Measurements from ENCODE around the gene LRIG1. TPM values are rescaled to one million over a fixed set of nuclear protein-coding genes. Genes with fewer than 3 reads are reported as not detected.

Gene LRIG1
- total and polyA plus RNA-seq, 2 of the 8 experiments (the other 6 are each of a cell fraction or from before 2014, with no cell fraction given): 78.1 to 88.7 TPM

- 90% methylated on average over 13 of the region's 13 CpGs; no CpG with 5 or more reads in 1 of the 2 experiments for WGBS, 2 experiments (ENCODE audit: extremely low coverage in 1 of 2, insufficient coverage in 1 of 2, insufficient read length in 1 of 2, insufficient replicate concordance in 2 of 2, low coverage in 1 of 2, low lambda C conversion rate in 2 of 2, missing lambda C conversion rate in 1 of 2)
- FAIRE-seq (no peak), DNase-seq (ENCODE audit: low read depth in 1 of 2, low spot score in 2 of 2) (no peak)
- POLR2A ChIA-PET (ENCODE audit: partially characterized antibody): interaction anchor here (0.6 to 2.0 kb wide), 2 partner anchors 39 to 53 kb away, joined by 3 to 5 read pairs; no protein-coding TSS in a partner anchor
- no peak overlapping the region for H4K8ac ChIP-seq (ENCODE audit: extremely low read depth, insufficient read depth, low read length)
- TF ChIP-seq CTBP2 (IDR thresholded peaks at IDR 0.05; ENCODE audit: borderline replicate concordance, insufficient read depth, insufficient read length, low read length): no peak
- no peak for TF ChIP-seq NRF1 (IDR thresholded peaks at IDR 0.05; ENCODE audit: low read depth, low read length)
- no peak for TF ChIP-seq MAFK (IDR thresholded peaks at IDR 0.05; ENCODE audit: low read depth, low read length)
- no peak for TF ChIP-seq EZH2 (IDR thresholded peaks at IDR 0.05; ENCODE audit: low read depth, low read length, severe bottlenecking)
- peaks cover 0 to 16% (median 6%) of the 10 kb centered on the region in 4 experiments; a peak in 6 of 7 replicates for H3K4me1 ChIP-seq (replicated peaks in 1 of 4; ENCODE audit: control insufficient read depth in 3 of 4, insufficient read depth in 4 of 4, low read length in 3 of 4)
- no peak overlapping the region for H2AK5ac ChIP-seq (ENCODE audit: low read depth, low read length)
- H2BK5ac ChIP-seq (ENCODE audit: low read depth, low read length): no peak overlapping the region
- no peak overlapping the region for H3K14ac ChIP-seq (ENCODE audit: insufficient read length)
- H2BK12ac ChIP-seq (ENCODE audit: low read depth, low read length): no peak overlapping the region
- H4K91ac ChIP-seq (replicated peaks; ENCODE audit: insufficient read length, low read length): no peak overlapping the region
- no peak overlapping the region for H3K23ac ChIP-seq (ENCODE audit: insufficient read length)
- no peak overlapping the region for H3K4me3 ChIP-seq (ENCODE audit: extremely low read depth in 1 of 4, insufficient read depth in 2 of 4, low read depth in 3 of 4, low read length in 4 of 4)
- H2BK15ac ChIP-seq (ENCODE audit: low read length): no peak overlapping the region
- peaks cover 16 to 33% of the 10 kb centered on the region in 2 experiments for H4K20me1 ChIP-seq (replicated peaks in 1 of 2; ENCODE audit: control insufficient read depth in 1 of 2, insufficient read depth in 2 of 2, low read length in 2 of 2)
- CTCF ChIA-PET (ENCODE audit: partially characterized antibody): interaction anchor here (0.8 to 2.5 kb wide), 12 partner anchors 10 to 419 kb away, joined by 3 to 9 read pairs (median 4); no protein-coding TSS in a partner anchor
- H3K27ac ChIP-seq (ENCODE audit: low read depth, low read length): no peak overlapping the region
- no peak overlapping the region for H2BK120ac ChIP-seq (replicated peaks; ENCODE audit: low read depth, low read length)
- H3K36me3 ChIP-seq (ENCODE audit: control insufficient read depth in 2 of 4, insufficient read depth in 4 of 4, low read length in 3 of 4): peaks cover 37 to 79% (median 58%) of the 10 kb centered on the region in 4 experiments
- no peak overlapping the region for H2BK20ac ChIP-seq (ENCODE audit: low read length)
- H3K56ac ChIP-seq (replicated peaks; ENCODE audit: insufficient read length, low read depth, low read length): no peak overlapping the region
- no peak overlapping the region for H2AFZ ChIP-seq (ENCODE audit: low read length)
- no peaks in the 10 kb centered on the region for H3K23me2 ChIP-seq (ENCODE audit: low read depth, low read length)
- no peak overlapping the region for H4K5ac ChIP-seq (ENCODE audit: insufficient read length, low read depth, low read length)
- no peak overlapping the region for H3K9ac ChIP-seq (replicated peaks in 1 of 4; ENCODE audit: extremely low read depth in 1 of 4, low read depth in 3 of 4, low read length in 3 of 4)
- H3K4me2 ChIP-seq (ENCODE audit: insufficient read depth in 1 of 2, low read depth in 2 of 2, low read length in 2 of 2): no peak overlapping the region
- peaks cover 0 to 82% of the 10 kb centered on the region in 2 experiments; a peak in 2 of 4 replicates for H3K79me2 ChIP-seq (ENCODE audit: control insufficient read depth in 1 of 2, insufficient read depth in 2 of 2, low read length in 2 of 2)
- no peak overlapping the region for H3K4ac ChIP-seq (replicated peaks; ENCODE audit: insufficient read length, low read depth, low read length)
- no peak overlapping the region; the same call in 1 of the 2 replicates for H3K18ac ChIP-seq (ENCODE audit: extremely low read depth, low read length)
- peaks cover 2% of the 10 kb centered on the region for H3K79me1 ChIP-seq (ENCODE audit: low read depth, low read length)
- H3K27me3 ChIP-seq (replicated peaks in 1 of 4; ENCODE audit: control insufficient read depth in 3 of 4, extremely low read depth in 1 of 4, insufficient read depth in 3 of 4, low read length in 3 of 4): no peaks in the 10 kb centered on the region
- H3K9me3 ChIP-seq (ENCODE audit: insufficient read depth in 2 of 2, low read depth in 1 of 2, low read length in 1 of 2): no peaks in the 10 kb centered on the region
Measured at GRCh38 chr3:66403323-66403990, 97.4 kb downstream of the LRIG1 start.
